ENCODE results near the gene OTULIN.

DNA sequence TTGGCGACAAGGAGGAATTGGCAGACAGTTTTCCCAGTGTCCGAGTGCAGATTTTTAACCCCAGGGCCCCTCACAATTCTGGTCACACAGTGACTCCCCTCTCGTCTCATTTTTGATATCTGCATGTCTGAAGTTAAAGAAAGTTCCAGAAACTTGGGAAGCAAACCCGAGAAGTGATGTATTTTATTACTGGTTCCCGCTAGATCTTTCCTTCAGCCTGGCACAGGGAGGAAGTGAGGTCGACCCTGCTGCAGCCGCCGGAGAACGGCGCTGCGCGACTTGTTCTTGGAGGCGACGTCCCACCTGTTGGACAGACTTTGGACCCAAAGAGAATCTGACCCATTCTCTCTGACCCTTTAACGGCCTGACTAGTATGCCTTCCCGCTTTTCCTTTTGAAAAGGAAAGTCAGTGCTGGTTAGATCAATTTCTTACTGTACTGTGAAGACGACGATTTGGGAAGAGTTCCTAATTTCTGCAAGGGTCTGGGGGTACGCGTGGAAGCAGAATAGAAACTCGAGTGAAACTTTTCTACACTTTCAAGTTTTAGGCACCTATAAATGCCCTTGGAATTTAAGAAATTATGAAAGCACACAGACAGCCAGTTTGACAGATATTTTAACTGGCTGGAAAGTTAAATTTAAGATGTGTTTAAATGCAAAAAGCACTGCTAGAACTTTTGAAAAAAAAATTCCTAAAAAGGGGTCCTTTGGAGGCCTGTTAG is 744 bp downstream of the OTULIN start:
- no peak for TF ChIP-seq EZH2 (IDR thresholded peaks at IDR 0.05; ENCODE audit: insufficient read depth, poor library complexity, severe bottlenecking)
- no peak for TF ChIP-seq EZH2phosphoT487 (IDR thresholded peaks at IDR 0.05; ENCODE audit: insufficient read depth, low read depth)

All from GM23248 (cell line).